Mucosa of descending colon (tissue), 3 donors: Measurements from ENCODE around the gene OIP5. TPM values are rescaled to one million over a fixed set of nuclear protein-coding genes. Genes with fewer than 3 reads are reported as not detected.

ENCODE experiments used
- ATAC-seq: fragments of 200-7000 bp; cut with Tn5 transposase; one replicate; pipeline ENCODE4 v1.9.1; 2020; ENCODE audit warnings: mild to moderate bottlenecking, moderate library complexity
- DNase-seq, 3 donors: peaks; one replicate each; pipeline ENCODE4 v3.0.0-alpha.2; 2020
- H3K36me3 ChIP-seq: fragments of 200-600 bp; one replicate; pipeline ENCODE4 v1.8.0; 2021; ENCODE audit warnings: low read depth, mild to moderate bottlenecking
- H3K4me1 ChIP-seq: fragments of 200-600 bp; one replicate; pipeline ENCODE4 v1.8.0; 2021; ENCODE audit warnings: low read depth, mild to moderate bottlenecking
- H3K4me3 ChIP-seq: fragments of 200-600 bp; one replicate; pipeline ENCODE4 v1.8.0; 2021; ENCODE audit warnings: mild to moderate bottlenecking
- H3K9me3 ChIP-seq: fragments of 200-600 bp; one replicate; pipeline ENCODE4 v1.8.0; 2021; ENCODE audit warnings: mild to moderate bottlenecking
- intact Hi-C, 2 donors: fragments of 100-400 bp; cut with DNase I in 1 of 2; cut with micrococcal nuclease in 1 of 2; formaldehyde crosslinking; loops; one replicate each; pipeline versions ENCODE4 v1.11.0 to v1.11.1; 2022; cut with DNase I, micrococcal nuclease
- total RNA-seq, 3 donors: library from RNA; stranded (reverse); fragmentation: NEBNext Ultra II Directional in 2 of 3; extraction: Animal tissue kit (Norgen Biotek cat#: 25700) in 2 of 3; gene quantifications; one replicate each; pipeline versions ENCODE4 v1.2.1 to v1.2.4, GENCODE V29; 2021 to 2023
- TF ChIP-seq, protein P1 (sequence below): fragments of 200-600 bp; IDR thresholded peaks from one replicate; pipeline ENCODE4 v1.8.0; 2022; ENCODE audit warnings: antibody characterized with exemption, mild to moderate bottlenecking
- donor health status: DM: no; HTN: no; CAD: no; lungs with moderate emphysema.
- donor health status: DM: no; HTN: no; CAD: no.
- donor health status: DM: no; HTN: yes; CAD: no.

The OIP5 gene
- total RNA-seq, 3 donors from 2014 or later = 1.5 to 7.1 (median 1.5) TPM

DNA sequence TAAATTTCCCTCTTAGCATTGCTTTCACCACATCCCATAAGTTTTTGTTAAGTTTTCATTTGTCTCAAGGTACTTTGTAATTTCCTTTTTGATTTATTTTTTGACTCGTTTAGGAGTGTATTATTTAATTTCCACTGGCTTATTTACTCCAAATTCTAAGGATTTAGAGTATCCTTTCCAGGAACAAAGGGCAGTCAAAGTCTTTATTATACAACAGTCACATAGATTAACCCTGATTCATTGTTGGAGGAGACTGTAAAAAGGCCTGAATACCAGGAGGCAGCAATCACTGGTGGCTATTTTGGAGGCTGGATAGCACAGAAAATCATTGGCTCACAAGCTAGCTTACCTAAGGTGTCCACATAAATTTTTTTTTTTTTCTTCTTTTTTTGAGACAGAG lies 39.9 kb downstream of the OIP5 start:
- ATAC-seq (no peak), DNase-seq (no peak)
- H3K9me3 ChIP-seq = no peaks in the 10 kb centered on the region
- no peak overlapping the region for H3K4me3 ChIP-seq
- intact Hi-C loops = no loop called here
- H3K36me3 ChIP-seq = no peaks in the 10 kb centered on the region
- no peaks in the 10 kb centered on the region for H3K4me1 ChIP-seq
- TF ChIP-seq, protein P1, sequence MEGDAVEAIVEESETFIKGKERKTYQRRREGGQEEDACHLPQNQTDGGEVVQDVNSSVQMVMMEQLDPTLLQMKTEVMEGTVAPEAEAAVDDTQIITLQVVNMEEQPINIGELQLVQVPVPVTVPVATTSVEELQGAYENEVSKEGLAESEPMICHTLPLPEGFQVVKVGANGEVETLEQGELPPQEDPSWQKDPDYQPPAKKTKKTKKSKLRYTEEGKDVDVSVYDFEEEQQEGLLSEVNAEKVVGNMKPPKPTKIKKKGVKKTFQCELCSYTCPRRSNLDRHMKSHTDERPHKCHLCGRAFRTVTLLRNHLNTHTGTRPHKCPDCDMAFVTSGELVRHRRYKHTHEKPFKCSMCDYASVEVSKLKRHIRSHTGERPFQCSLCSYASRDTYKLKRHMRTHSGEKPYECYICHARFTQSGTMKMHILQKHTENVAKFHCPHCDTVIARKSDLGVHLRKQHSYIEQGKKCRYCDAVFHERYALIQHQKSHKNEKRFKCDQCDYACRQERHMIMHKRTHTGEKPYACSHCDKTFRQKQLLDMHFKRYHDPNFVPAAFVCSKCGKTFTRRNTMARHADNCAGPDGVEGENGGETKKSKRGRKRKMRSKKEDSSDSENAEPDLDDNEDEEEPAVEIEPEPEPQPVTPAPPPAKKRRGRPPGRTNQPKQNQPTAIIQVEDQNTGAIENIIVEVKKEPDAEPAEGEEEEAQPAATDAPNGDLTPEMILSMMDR = no peak

- ATAC-seq (peak; percentile 73), DNase-seq (no peak)
- peaks cover 6% of the 10 kb centered on the region for H3K4me1 ChIP-seq
- intact Hi-C loops = no loop called here
- H3K36me3 ChIP-seq = no peaks in the 10 kb centered on the region
- H3K9me3 ChIP-seq = no peaks in the 10 kb centered on the region
- TF ChIP-seq, protein P1 = no peak
- H3K4me3 ChIP-seq = no peak overlapping the region
Measured at GRCh38 chr15:41291065-41291631, 41.2 kb downstream of the OIP5 start.

GRCh38 chr15:41289953-41290352 lies 42.4 kb downstream of the OIP5 start:
- intact Hi-C loops = no loop called here
- Histone ChIP-seq H3K36me3 (no peaks in the 10 kb centered on the region), H3K4me3 (no peak overlapping the region), H3K4me1 (peaks cover 10% of the 10 kb centered on the region), H3K9me3 (no peaks in the 10 kb centered on the region)
- DNase-seq = no peak
- ATAC-seq = no peak
- TF ChIP-seq, protein P1 = no peak

- ATAC-seq (no peak), DNase-seq (no peak)
- TF ChIP-seq, protein P1 = no peak
- Histone ChIP-seq H3K4me1 (peaks cover 10% of the 10 kb centered on the region), H3K36me3 (no peaks in the 10 kb centered on the region), H3K9me3 (no peaks in the 10 kb centered on the region), H3K4me3 (no peak overlapping the region)
- intact Hi-C loops = no loop called here
Measured at GRCh38 chr15:41288464-41288863, 43.9 kb downstream of the OIP5 start.

- H3K4me3 ChIP-seq = no peak overlapping the region
- peaks cover 15% of the 10 kb centered on the region for H3K4me1 ChIP-seq
- ATAC-seq (no peak), DNase-seq (no peak)
- TF ChIP-seq, protein P1 = no peak
- no peaks in the 10 kb centered on the region for H3K36me3 ChIP-seq
- H3K9me3 ChIP-seq = no peaks in the 10 kb centered on the region
- intact Hi-C loops = no loop called here
Measured at GRCh38 chr15:41286665-41287333, 45.6 kb downstream of the OIP5 start.
